Occipital lobe (tissue), 2 donors: Measurements from ENCODE around the gene MAP6D1. TPM values are rescaled to one million over a fixed set of nuclear protein-coding genes. Genes with fewer than 3 reads are reported as not detected.
A peak's percentile ranks its signal among the peaks of the same experiment; 100 is the strongest.

Experiments
- DNase-seq: peaks from one replicate; lab custom pipeline; 2025; lab: John Stamatoyannopoulos, UW
- total RNA-seq: library from RNA; depleted of rRNA; stranded (reverse); fragments of >200 nt; gene quantifications from one replicate; pipeline ENCODE4 v1.2.3, GENCODE V29; 2014

The MAP6D1 gene
- 4.5 TPM for total RNA-seq

DNA sequence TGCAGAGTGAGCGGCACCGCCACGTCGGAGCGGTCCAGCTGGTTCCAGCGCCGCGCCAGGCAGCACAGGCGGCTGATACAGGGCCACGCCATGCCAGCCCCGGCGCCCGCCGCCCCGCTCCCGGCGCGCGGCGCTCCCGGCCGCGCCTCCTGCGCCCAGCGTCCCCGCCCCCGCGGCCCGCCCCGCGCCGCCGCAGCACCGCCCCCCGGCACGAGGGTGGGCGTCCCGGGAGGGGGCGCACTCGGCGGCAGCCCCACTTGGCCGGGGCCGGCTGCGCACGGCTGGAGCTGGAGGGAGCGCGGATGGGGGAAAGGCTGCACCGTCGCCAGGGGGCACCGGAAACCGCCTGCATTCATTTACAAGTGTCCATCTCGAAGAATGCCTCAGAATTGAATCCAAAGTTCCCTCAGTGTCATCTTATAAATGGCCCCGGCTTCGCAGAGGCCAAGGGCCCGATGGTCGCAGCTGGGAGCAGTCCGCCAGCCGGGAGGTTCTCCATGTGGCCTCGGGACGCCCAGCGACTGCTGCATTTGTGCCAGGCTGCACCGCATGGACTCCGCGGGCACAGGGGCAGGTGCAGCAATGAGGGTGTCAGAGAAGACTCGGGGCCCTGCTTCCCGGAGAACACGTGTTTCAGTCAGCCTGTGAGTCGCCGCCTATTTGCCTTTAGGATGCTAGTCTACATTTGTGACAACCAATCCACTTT is at the start of gene MAP6D1:
MAP6D1 (minus strand) TSS at position 122 of the 706 bp plus-strand sequence; CDS start at position 92, 30 bp downstream.
- peak; percentile 80 for DNase-seq

DNA sequence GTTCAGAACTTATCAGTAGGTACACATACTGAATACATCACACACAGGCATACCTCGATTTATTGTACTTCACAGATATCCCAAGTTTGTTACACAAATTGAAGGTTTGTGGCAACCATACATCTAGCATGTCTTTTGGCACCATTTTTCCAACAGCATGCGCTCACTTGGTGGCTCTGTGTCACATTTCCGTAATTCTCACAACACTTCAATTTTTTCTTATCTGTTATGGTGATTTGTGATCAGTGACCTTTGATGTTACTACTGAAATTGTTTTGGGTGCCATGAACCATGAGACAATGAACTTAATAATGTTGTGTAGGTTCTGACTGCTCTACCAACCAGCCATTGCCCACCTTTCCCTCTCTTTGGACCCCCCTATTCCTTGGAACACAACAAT is 48.5 kb upstream of the MAP6D1 start:
- no peak for DNase-seq

DNA sequence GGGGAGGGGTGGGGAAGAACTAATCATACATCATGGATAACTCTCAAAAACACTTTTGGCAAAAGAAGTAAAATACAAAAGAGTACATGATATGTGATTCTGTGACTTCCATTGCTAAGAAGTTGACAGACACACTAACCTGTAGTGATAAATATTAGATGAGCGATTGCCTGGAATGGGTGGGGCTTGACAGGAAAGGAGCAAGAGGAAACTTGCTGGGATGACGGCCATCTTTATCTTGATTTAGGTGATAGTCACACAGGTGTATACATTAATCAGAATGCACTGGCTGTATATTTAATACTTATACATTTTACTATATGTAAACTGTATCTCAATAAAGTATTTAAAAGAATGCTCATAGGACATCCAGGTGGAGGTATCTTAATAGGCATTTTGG is 46.2 kb upstream of the MAP6D1 start:
- no peak for DNase-seq

DNA sequence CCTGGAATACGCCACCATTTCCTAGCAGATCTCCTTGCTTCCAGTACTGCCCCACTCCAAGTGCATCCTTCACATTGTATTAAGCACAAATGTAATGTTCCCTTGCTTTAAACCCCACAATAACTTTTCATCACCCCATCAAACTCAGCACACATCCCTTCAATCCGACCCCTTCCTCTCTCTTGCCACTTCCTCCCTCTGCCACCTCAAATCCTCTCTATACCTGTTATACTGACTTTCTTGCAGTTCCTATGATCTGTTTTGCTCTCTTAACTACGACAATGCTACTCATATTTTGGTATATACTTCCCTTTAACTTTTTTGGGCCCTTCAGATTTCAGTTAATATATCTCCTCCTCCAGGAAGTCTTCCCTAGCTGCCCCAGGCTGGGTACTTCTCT is 45.2 kb upstream of the MAP6D1 start:
- DNase-seq, result no peak

DNA sequence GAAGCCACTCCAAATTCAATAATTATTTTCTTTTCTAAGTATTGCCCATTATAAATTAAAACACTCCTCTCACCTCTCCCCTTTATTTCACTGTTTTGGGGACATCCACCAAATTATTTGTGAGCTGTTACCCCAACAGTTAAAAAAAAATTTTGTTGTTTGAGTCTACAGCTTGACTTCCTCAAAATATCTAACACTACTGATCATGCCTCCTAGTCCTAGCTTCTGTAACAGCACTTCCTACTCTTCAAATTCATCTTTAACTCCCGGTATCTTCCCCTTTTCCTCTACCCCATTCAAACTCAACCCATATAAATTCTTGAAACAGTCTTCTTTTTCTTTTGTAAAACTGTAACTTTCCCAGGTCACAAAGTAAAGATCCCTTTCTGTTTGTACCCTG is 43.4 kb upstream of the MAP6D1 start:
- DNase-seq, result no peak

- no peak for DNase-seq
Observed at GRCh38 chr3:183862610-183863009, 37.2 kb upstream of the MAP6D1 start.

GRCh38 chr3:183857863-183858262 is 32.5 kb upstream of the MAP6D1 start:
- no peak for DNase-seq

- no peak for DNase-seq
Observed at GRCh38 chr3:183854318-183855035, 29.1 kb upstream of the MAP6D1 start.

GRCh38 chr3:183845608-183846288 is 20.4 kb upstream of the MAP6D1 start:
- DNase-seq, result no peak

DNA sequence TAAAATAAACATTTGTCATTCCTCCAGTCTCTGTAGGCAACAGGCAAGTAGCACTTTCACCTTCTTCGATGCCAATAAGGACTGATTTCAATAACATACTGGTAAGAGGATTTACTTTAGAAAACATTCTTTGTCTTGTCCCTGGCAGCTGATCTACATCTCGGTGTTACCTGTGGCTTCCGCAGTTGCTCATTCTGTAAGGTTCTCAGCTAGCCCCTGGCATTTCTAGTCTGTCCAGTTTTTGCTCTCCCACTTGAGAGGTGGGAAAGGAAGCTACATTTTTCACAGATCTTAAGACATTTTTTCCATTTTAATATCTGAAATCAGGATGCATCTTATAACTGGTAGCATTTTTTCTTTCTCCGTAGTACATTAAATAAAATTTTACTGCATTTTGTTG is 19.7 kb upstream of the MAP6D1 start:
- DNase-seq, result no peak

DNA sequence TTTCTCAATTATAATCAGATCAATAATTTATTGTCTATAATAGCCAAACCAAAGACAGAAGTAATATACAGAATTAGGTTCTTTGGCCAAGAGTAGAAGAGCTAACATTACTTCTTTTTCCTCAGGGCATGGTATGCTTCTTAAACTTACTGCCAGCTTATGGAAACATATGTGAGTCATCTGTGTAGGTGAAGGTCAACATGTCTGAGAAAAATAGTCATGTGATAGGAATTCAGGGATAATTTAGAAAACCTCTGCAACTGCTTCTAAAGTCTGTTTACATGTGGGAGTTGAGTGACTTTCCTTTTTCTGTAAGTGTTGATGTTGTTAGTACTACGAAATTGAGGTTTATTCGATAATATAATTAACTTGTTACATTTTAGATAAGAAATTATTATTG is 19.2 kb upstream of the MAP6D1 start:
- DNase-seq, result no peak

GRCh38 chr3:183839751-183840150 is 14.4 kb upstream of the MAP6D1 start:
- DNase-seq, result no peak

GRCh38 chr3:183837894-183838293 is 12.5 kb upstream of the MAP6D1 start:
- DNase-seq, result no peak

- no peak for DNase-seq
Observed at GRCh38 chr3:183837390-183837789, 12.0 kb upstream of the MAP6D1 start.

- DNase-seq, result no peak
Observed at GRCh38 chr3:183833516-183833915, 8.1 kb upstream of the MAP6D1 start.

DNA sequence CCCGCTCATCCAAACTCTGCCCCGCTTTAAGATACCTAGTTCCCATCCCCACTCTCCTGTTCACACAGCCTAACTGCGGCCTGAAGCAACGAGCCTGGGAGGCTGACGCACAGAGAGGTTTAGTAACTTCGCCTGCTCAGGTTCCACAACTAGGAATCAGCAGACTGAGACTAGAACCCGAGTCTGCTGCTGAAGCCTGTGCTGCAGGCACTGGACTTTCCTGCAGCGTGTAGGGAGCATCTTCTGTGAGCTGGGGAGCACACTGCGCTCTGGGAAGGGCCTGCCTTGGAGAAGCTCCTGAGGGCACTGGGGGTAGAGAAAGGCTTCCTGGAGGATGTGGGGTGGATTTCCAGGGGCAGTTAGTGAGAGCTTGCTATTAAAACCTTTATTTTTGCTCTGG is 4.8 kb upstream of the MAP6D1 start:
- no peak for DNase-seq

- DNase-seq, result no peak
Observed at GRCh38 chr3:183829466-183829865, 4.1 kb upstream of the MAP6D1 start.

- no peak for DNase-seq
Observed at GRCh38 chr3:183828538-183828870, 3.1 kb upstream of the MAP6D1 start.

GRCh38 chr3:183827809-183828537 is 2.6 kb upstream of the MAP6D1 start:
- DNase-seq, result no peak

DNA sequence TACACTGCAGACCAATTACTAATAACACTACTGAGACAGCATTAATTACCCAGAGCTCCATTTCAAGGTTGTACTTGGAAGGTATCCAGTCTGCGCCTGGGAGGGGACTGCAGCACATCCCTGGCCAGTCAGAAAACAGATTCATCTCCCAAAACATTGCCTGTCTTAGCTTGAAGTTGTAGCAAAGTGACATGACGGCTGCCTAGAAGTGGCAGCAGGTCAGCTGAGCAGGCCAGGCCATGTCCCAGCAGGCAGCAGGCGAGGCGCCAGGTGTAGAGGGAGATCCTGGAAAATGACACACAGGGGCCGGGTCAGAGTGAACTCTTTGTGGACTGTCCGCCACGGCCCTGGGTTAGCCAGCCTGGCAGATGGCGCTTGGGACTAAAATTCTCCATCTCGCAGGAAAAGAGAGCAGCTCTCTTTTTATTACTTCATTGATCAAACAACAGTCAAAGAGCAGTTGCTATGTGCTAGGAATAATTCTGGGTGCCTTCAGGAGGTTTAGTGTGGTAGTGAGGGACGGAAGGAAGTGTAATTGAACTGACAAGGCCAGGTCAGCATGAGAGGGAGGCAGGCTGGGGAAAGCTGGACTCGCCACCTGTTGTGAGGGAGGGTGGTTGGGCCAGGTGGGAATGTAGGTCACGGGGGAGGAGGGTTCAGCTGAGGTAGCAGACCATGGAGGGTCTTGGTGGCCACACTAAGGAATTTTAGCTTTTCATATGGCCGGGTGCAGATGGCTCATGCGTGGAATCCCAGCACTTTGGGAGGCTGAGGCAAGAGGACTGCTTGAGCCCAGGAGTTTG is 1.3 kb upstream of the MAP6D1 start:
- no peak for DNase-seq

- DNase-seq, result peak; percentile 41
Observed at GRCh38 chr3:183824761-183825455, 469 bp downstream of the MAP6D1 start.
